Measurements from ENCODE around the gene OCIAD1.

Gene OCIAD1

DNA sequence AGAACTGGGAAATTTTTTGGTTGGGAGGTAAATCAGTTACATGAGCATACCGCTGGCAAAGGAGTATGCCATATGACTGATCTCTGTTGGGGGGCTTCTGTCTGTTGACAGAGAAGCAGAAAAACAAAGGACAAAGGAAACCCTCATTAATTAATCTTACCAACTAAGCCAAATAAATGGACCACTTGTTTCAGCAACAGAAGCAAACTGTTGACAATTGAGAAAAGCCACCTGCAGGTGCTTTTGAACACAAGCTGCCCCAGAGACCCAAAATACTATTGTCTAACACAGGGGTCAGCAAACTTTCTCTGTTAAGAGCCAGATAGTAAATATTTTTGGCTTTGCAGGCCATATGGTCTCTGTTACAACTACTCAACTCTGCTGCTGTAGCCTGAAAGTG is 43.8 kb upstream of the OCIAD1 start:
- Histone ChIP-seq H3K36me3 (ENCODE audit: insufficient read depth) (no peaks in the 10 kb centered on the region), H2AFZ (ENCODE audit: low read depth) (0 out of 2 replicates have a peak overlapping the region, but pooled peaks have one; percentile 1), H3K9ac (no peak overlapping the region), H3K79me2 (ENCODE audit: insufficient read depth, low read depth) (no peaks in the 10 kb centered on the region), H3K4me1 (ENCODE audit: low read depth, poor library complexity, severe bottlenecking) (peaks cover 58% of the 10 kb centered on the region), H4K20me1 (ENCODE audit: insufficient read depth) (no peaks in the 10 kb centered on the region), H3K4me3 (IDR thresholded peaks at IDR 0.05; ENCODE audit: insufficient read depth, low read depth, low read length) (no peak overlapping the region), H3K27me3 (ENCODE audit: insufficient read depth, low read depth) (no peaks in the 10 kb centered on the region), H3K27ac (peak overlapping the region; percentile 27; the same call in 1 of the 2 replicates), H3K4me2 (peak overlapping the region; percentile 50; the same call in 1 of the 2 replicates)
- TF ChIP-seq, protein P1, sequence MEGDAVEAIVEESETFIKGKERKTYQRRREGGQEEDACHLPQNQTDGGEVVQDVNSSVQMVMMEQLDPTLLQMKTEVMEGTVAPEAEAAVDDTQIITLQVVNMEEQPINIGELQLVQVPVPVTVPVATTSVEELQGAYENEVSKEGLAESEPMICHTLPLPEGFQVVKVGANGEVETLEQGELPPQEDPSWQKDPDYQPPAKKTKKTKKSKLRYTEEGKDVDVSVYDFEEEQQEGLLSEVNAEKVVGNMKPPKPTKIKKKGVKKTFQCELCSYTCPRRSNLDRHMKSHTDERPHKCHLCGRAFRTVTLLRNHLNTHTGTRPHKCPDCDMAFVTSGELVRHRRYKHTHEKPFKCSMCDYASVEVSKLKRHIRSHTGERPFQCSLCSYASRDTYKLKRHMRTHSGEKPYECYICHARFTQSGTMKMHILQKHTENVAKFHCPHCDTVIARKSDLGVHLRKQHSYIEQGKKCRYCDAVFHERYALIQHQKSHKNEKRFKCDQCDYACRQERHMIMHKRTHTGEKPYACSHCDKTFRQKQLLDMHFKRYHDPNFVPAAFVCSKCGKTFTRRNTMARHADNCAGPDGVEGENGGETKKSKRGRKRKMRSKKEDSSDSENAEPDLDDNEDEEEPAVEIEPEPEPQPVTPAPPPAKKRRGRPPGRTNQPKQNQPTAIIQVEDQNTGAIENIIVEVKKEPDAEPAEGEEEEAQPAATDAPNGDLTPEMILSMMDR (conservative IDR thresholded peaks at IDR 0.05; ENCODE audit: low read depth, low read length) = no peak

DNA sequence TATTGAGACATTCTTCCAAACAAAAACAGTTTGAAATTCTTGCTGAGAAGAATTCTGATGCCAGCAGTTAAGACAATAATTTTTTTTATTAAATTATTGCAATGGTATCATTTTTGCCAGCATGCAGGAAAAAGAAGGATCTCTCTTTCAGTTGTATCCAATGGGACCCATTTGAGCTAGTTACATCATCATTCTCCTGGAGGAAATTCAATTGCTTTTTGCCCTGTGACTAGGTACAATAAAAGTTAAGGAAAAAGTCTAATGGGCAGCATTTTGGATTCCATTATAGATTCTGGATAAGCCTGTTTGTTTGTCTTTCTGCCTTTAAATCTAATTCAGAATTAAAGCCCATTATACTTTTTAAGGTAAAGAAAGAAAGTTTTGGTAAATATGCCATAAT is 40.3 kb upstream of the OCIAD1 start:
- Histone ChIP-seq H3K4me3 (IDR thresholded peaks at IDR 0.05; ENCODE audit: insufficient read depth, low read depth, low read length) (no peak overlapping the region), H2AFZ (ENCODE audit: low read depth) (no peak overlapping the region), H3K27ac (no peak overlapping the region), H3K27me3 (ENCODE audit: insufficient read depth, low read depth) (no peaks in the 10 kb centered on the region), H3K36me3 (ENCODE audit: insufficient read depth) (no peaks in the 10 kb centered on the region), H3K4me1 (ENCODE audit: low read depth, poor library complexity, severe bottlenecking) (peaks cover 50% of the 10 kb centered on the region), H3K4me2 (no peak overlapping the region), H4K20me1 (ENCODE audit: insufficient read depth) (no peaks in the 10 kb centered on the region), H3K79me2 (ENCODE audit: insufficient read depth, low read depth) (no peaks in the 10 kb centered on the region), H3K9ac (no peak overlapping the region)
- TF ChIP-seq, protein P1 (conservative IDR thresholded peaks at IDR 0.05; ENCODE audit: low read depth, low read length) = no peak

DNA sequence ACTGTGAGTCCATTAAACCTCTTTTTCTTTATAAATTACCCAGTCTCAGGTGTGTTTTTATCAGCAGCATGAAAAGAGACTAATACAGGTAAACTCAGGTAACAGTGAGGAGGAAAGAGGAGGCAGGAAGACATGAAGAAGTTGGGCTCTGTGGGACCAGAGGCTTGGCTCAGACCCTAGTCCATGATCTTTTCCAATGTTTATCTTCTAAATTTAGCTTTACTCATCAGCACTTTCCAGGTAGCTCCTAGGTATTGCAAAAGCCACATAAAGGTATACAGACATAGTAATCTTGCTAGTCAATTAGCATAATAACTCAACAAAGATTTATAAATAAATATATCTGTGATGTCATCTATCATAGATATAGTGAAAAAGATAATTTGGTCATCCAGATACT is 39.6 kb upstream of the OCIAD1 start:
- TF ChIP-seq, protein P1 (conservative IDR thresholded peaks at IDR 0.05; ENCODE audit: low read depth, low read length) = no peak
- H3K27ac ChIP-seq = no peak overlapping the region
- peaks cover 43% of the 10 kb centered on the region for H3K4me1 ChIP-seq (ENCODE audit: low read depth, poor library complexity, severe bottlenecking)
- H4K20me1 ChIP-seq (ENCODE audit: insufficient read depth) = no peaks in the 10 kb centered on the region
- H3K9ac ChIP-seq = no peak overlapping the region
- H3K27me3 ChIP-seq (ENCODE audit: insufficient read depth, low read depth) = no peaks in the 10 kb centered on the region
- no peaks in the 10 kb centered on the region for H3K36me3 ChIP-seq (ENCODE audit: insufficient read depth)
- H3K79me2 ChIP-seq (ENCODE audit: insufficient read depth, low read depth) = no peaks in the 10 kb centered on the region
- H3K4me3 ChIP-seq (IDR thresholded peaks at IDR 0.05; ENCODE audit: insufficient read depth, low read depth, low read length) = no peak overlapping the region
- no peak overlapping the region for H2AFZ ChIP-seq (ENCODE audit: low read depth)
- H3K4me2 ChIP-seq = no peak overlapping the region

DNA sequence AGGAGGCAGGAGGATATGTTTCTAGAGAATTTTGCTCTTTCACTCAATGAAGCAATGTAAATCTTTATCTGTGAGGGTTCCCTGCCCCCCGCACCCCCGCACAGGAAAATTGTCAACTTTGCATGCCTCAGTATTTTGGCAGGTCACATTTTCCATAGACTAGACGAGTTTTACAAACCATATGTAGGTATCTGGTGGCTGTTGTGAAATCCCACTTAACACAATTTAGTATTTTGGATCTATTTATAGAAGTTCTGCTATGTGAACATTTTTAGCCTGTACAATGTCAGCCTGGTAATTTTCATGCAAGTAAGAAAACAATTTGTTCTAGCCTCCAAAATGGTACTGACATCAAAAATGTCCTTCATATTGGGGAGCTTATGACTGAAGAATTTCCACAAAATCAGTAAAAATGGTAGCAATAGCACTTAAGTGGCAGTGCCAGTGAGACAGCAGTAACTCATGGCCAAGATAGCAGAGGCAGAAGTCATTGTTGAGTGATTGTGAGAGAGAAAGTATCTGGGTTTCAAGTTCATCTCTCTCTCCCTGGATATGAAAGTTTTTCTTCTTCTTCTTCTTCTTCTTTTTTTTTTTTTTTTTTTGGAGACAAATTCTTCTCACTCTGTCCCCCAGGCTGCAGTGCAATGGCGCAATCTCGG is 38.4 kb upstream of the OCIAD1 start:
- no peak overlapping the region for H3K9ac ChIP-seq
- H3K4me1 ChIP-seq (ENCODE audit: low read depth, poor library complexity, severe bottlenecking) = peaks cover 32% of the 10 kb centered on the region
- peak overlapping the region; percentile 16; the same call in 1 of the 2 replicates for H3K4me2 ChIP-seq
- H3K4me3 ChIP-seq (IDR thresholded peaks at IDR 0.05; ENCODE audit: insufficient read depth, low read depth, low read length) = no peak overlapping the region
- no peak overlapping the region for H2AFZ ChIP-seq (ENCODE audit: low read depth)
- no peak overlapping the region for H3K27ac ChIP-seq
- no peaks in the 10 kb centered on the region for H3K79me2 ChIP-seq (ENCODE audit: insufficient read depth, low read depth)
- no peaks in the 10 kb centered on the region for H3K36me3 ChIP-seq (ENCODE audit: insufficient read depth)
- H3K27me3 ChIP-seq (ENCODE audit: insufficient read depth, low read depth) = no peaks in the 10 kb centered on the region
- TF ChIP-seq, protein P1 (conservative IDR thresholded peaks at IDR 0.05; ENCODE audit: low read depth, low read length) = no peak
- H4K20me1 ChIP-seq (ENCODE audit: insufficient read depth) = no peaks in the 10 kb centered on the region

All from KMS-11 (cell line).